Fibroblast of lung (primary cell): Measurements from ENCODE around the gene EXOSC1. TPM values are rescaled to one million over a fixed set of nuclear protein-coding genes. Genes with fewer than 3 reads are reported as not detected.
A peak's percentile ranks its signal among the peaks of the same experiment; 100 is the strongest.

Experiments
- DNase-seq, 2 donors: peaks; one replicate each; pipeline versions ENCODE4 v3.0.0 to v3.0.0-alpha.2; 2010; ENCODE audit warnings: low read depth in 2 of 2
- H2AFZ ChIP-seq: 2 replicates; pipeline ENCODE4 v1.5.1; 2012; ENCODE audit warnings: low read length, control low read depth, inconsistent platforms
- H3K27ac ChIP-seq: 2 replicates; pipeline ENCODE4 v1.5.1; 2011; ENCODE audit warnings: low read length, control low read depth; ENCODE audit not compliant: insufficient read depth
- H3K27me3 ChIP-seq: 2 replicates; pipeline ENCODE4 v1.5.1; 2011; ENCODE audit warnings: mild to moderate bottlenecking, low read length; ENCODE audit not compliant: control insufficient read depth, insufficient read depth
- H3K36me3 ChIP-seq: 2 replicates; pipeline ENCODE4 v1.5.1; 2011; ENCODE audit warnings: low read length; ENCODE audit not compliant: control insufficient read depth, insufficient read depth
- H3K4me1 ChIP-seq: 2 replicates; pipeline ENCODE4 v1.5.1; 2011; ENCODE audit warnings: low read length; ENCODE audit not compliant: control insufficient read depth, insufficient read depth; ENCODE audit errors: extremely low read depth
- H3K4me2 ChIP-seq: 2 replicates; pipeline ENCODE4 v1.5.1; 2011; ENCODE audit warnings: low read length, control low read depth; ENCODE audit not compliant: insufficient read depth; ENCODE audit errors: extremely low read depth
- H3K4me3 ChIP-seq, 4 experiments: fragments of 200-600 bp in 1 of 4; sonication (generic) in 1 of 4; replicated peaks in 1 of 4; 2 replicates each; pipeline ENCODE4 v1.5.1; 2011 to 2016; ENCODE audit warnings: low read length in 4 of 4, low read depth in 3 of 4, mild to moderate bottlenecking in 3 of 4, control low read depth in 2 of 4, inconsistent platforms in 1 of 4, mixed read lengths in 1 of 4; ENCODE audit not compliant: insufficient read depth in 1 of 4; ENCODE audit errors: control extremely low read depth in 1 of 4
- H3K79me2 ChIP-seq: 2 replicates; pipeline ENCODE4 v1.5.1; 2012; ENCODE audit warnings: mild to moderate bottlenecking, low read length, inconsistent platforms; ENCODE audit not compliant: control insufficient read depth, insufficient read depth
- H3K9ac ChIP-seq: 2 replicates; pipeline ENCODE4 v1.5.1; 2011; ENCODE audit warnings: mild to moderate bottlenecking, low read length, control low read depth; ENCODE audit not compliant: insufficient read depth
- H3K9me3 ChIP-seq: 2 replicates; pipeline ENCODE4 v1.5.1; 2012; ENCODE audit warnings: low read depth, low read length; ENCODE audit not compliant: control insufficient read depth, insufficient read depth
- H4K20me1 ChIP-seq: 2 replicates; pipeline ENCODE4 v1.5.1; 2011; ENCODE audit warnings: low read length; ENCODE audit not compliant: control insufficient read depth, insufficient read depth; ENCODE audit errors: extremely low read depth
- EZH2 ChIP-seq: IDR thresholded peaks from 2 replicates; pipeline ENCODE4 v1.5.1; 2012; ENCODE audit warnings: low read length, control low read depth, mild to moderate bottlenecking; ENCODE audit errors: missing control alignments
- polyA plus RNA-seq, 2 donors: library from polyadenylated mRNA; depleted of rRNA in 1 of 2; stranded (reverse) in 1 of 2; unstranded in 1 of 2; fragments of >200 nt; gene quantifications; 2 replicates each; pipeline ENCODE4 v1.2.1, GENCODE V29; 2011 to 2012; ENCODE audit warnings: missing spikeins in 1 of 2
- total RNA-seq: library from RNA; depleted of rRNA; stranded (reverse); fragments of >200 nt; gene quantifications from 2 replicates; pipeline ENCODE4 v1.2.1, GENCODE V29; 2014
- TF ChIP-seq, protein P1 (sequence below), 2 donors: IDR thresholded peaks in 1 of 2; conservative IDR thresholded peaks in 1 of 2; 1 replicate in 1 of 2; 2 replicates in 1 of 2; pipeline ENCODE4 v1.5.1; 2011 to 2012; ENCODE audit warnings: low read length in 2 of 2, control low read depth in 1 of 2, inconsistent platforms in 1 of 2, low read depth in 1 of 2, mild to moderate bottlenecking in 1 of 2

Gene EXOSC1
- total and polyA plus RNA-seq, 2 donors (not counting 1 experiment from before 2014, with no cell fraction given): 32.7 to 39.5 TPM

- no peaks in the 10 kb centered on the region for H3K27me3 ChIP-seq
- no peaks in the 10 kb centered on the region for H4K20me1 ChIP-seq
- H3K9me3 ChIP-seq: no peaks in the 10 kb centered on the region
- no peak overlapping the region for H3K4me2 ChIP-seq
- H3K36me3 ChIP-seq: peaks cover 15% of the 10 kb centered on the region
- no peaks in the 10 kb centered on the region for H3K4me1 ChIP-seq
- H3K79me2 ChIP-seq: peaks cover 62% of the 10 kb centered on the region
- no peak overlapping the region for H3K27ac ChIP-seq
- H3K4me3 ChIP-seq: no peak overlapping the region
- H2AFZ ChIP-seq: no peak overlapping the region
- TF ChIP-seq, protein P1, sequence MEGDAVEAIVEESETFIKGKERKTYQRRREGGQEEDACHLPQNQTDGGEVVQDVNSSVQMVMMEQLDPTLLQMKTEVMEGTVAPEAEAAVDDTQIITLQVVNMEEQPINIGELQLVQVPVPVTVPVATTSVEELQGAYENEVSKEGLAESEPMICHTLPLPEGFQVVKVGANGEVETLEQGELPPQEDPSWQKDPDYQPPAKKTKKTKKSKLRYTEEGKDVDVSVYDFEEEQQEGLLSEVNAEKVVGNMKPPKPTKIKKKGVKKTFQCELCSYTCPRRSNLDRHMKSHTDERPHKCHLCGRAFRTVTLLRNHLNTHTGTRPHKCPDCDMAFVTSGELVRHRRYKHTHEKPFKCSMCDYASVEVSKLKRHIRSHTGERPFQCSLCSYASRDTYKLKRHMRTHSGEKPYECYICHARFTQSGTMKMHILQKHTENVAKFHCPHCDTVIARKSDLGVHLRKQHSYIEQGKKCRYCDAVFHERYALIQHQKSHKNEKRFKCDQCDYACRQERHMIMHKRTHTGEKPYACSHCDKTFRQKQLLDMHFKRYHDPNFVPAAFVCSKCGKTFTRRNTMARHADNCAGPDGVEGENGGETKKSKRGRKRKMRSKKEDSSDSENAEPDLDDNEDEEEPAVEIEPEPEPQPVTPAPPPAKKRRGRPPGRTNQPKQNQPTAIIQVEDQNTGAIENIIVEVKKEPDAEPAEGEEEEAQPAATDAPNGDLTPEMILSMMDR (conservative IDR thresholded peaks at IDR 0.05 in 1 of 2, IDR thresholded peaks at IDR 0.05 in 1 of 2; ENCODE audit: low read depth in 1 of 2, low read length in 2 of 2): no peak
- no peak for TF ChIP-seq EZH2
- no peak overlapping the region for H3K9ac ChIP-seq
- peak in 1 of 2 donors; percentile 24 for DNase-seq
Observed at GRCh38 chr10:97450828-97451227, 5.0 kb upstream of the EXOSC1 start.

DNA sequence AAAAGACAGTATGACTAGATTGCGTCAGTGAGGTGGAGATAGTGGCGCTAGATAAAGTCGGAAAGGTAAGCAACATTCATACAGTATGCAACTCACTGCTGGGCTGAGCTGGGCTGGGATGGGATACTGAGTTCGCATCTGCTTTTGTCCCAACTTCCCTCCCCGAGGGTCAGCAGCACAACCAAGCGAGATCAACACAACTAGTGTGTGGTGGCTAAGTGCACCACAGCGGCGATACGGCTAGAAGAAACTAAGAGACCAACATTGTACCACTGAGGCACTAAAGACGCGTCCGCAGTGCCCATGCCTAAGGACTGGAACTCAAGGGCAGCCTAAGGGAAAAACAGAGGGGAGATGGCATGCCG is 467 bp downstream of the EXOSC1 start:
- H3K9ac ChIP-seq: peak overlapping the region; percentile 67
- no peaks in the 10 kb centered on the region for H3K9me3 ChIP-seq
- no peak for DNase-seq
- H3K4me1 ChIP-seq: no peaks in the 10 kb centered on the region
- H3K27ac ChIP-seq: peak overlapping the region; percentile 66
- H3K79me2 ChIP-seq: peaks cover 44% of the 10 kb centered on the region
- H2AFZ ChIP-seq: peak overlapping the region; percentile 96
- TF ChIP-seq, protein P1 (conservative IDR thresholded peaks at IDR 0.05 in 1 of 2, IDR thresholded peaks at IDR 0.05 in 1 of 2; ENCODE audit: low read depth in 1 of 2, low read length in 2 of 2): no peak
- TF ChIP-seq EZH2: no peak
- peaks cover 1% of the 10 kb centered on the region for H3K36me3 ChIP-seq
- H3K4me2 ChIP-seq: peak overlapping the region; percentile 94
- H4K20me1 ChIP-seq: no peaks in the 10 kb centered on the region
- H3K4me3 ChIP-seq: peak overlapping the region; percentile 87 to 97 (median 94)
- H3K27me3 ChIP-seq: no peaks in the 10 kb centered on the region

GRCh38 chr10:97444212-97444611 is 1.6 kb downstream of the EXOSC1 start:
- TF ChIP-seq EZH2: no peak
- TF ChIP-seq, protein P1 (conservative IDR thresholded peaks at IDR 0.05 in 1 of 2, IDR thresholded peaks at IDR 0.05 in 1 of 2; ENCODE audit: low read depth in 1 of 2, low read length in 2 of 2): no peak

More at GRCh38 chr10:97444212-97444611, 1.6 kb downstream of the EXOSC1 start:
- H4K20me1 ChIP-seq: no peaks in the 10 kb centered on the region
- H3K4me1 ChIP-seq: no peaks in the 10 kb centered on the region
- H3K79me2 ChIP-seq: peaks cover 37% of the 10 kb centered on the region
- H3K36me3 ChIP-seq: peaks cover 1% of the 10 kb centered on the region
- DNase-seq: no peak
- H3K9ac ChIP-seq: no peak overlapping the region
- H3K27me3 ChIP-seq: no peaks in the 10 kb centered on the region
- no peak overlapping the region for H3K27ac ChIP-seq
- H3K9me3 ChIP-seq: no peaks in the 10 kb centered on the region
- H2AFZ ChIP-seq: no peak overlapping the region
- H3K4me3 ChIP-seq: no peak overlapping the region
- H3K4me2 ChIP-seq: no peak overlapping the region
